OCI-LY7 (cell line): ENCODE measurements around the gene NDEL1. TPM values are rescaled to one million over a fixed set of nuclear protein-coding genes. Genes with fewer than 3 reads are reported as not detected.

Source experiments
- BruUV-seq: library from RNA; stranded (reverse); fragments of 400-500 nt; replicated peaks from 2 replicates; lab custom pipeline; 2021; lab: Mats Ljungman, UMichigan
- CTCF ChIA-PET: fragments of 300-600 bp; sonication (Branson Sonifier 250); formaldehyde crosslinking; loops from one replicate; lab custom pipeline; 2022; ENCODE audit warnings: antibody characterized with exemption; ENCODE audit not compliant: unreplicated experiment; lab: Charles Lee
- POLR2A ChIA-PET: fragments of 300-600 bp; sonication (Branson Sonifier 250); formaldehyde crosslinking; loops from one replicate; lab custom pipeline; 2022; ENCODE audit warnings: antibody characterized with exemption; lab: Charles Lee
- DNase-seq: peaks from one replicate; pipeline ENCODE4 v3.0.0-alpha.2; 2015; ENCODE audit warnings: low spot score
- H2AFZ ChIP-seq: fragments of 200-600 bp; sonication (generic), shearing (Covaris generic); 2 replicates; pipeline ENCODE4 v1.6.1; 2014; ENCODE audit warnings: mild to moderate bottlenecking, antibody characterized with exemption, low read length, moderate library complexity
- H3K27ac ChIP-seq: fragments of 200-600 bp; sonication (generic); 2 replicates; pipeline ENCODE4 v1.5.1; 2014; ENCODE audit warnings: mixed run types, low read depth, mild to moderate bottlenecking, moderate library complexity, low read length, inconsistent platforms; ENCODE audit not compliant: poor library complexity, severe bottlenecking
- H3K36me3 ChIP-seq: fragments of 200-600 bp; sonication (generic); 2 replicates; pipeline ENCODE4 v1.6.1; 2014; ENCODE audit warnings: mild to moderate bottlenecking, antibody characterized with exemption, low read length, moderate library complexity, mixed read lengths; ENCODE audit not compliant: insufficient read depth
- H3K4me1 ChIP-seq: fragments of 200-600 bp; sonication (generic); 2 replicates; pipeline ENCODE4 v1.5.1; 2014; ENCODE audit warnings: mild to moderate bottlenecking, low read length; ENCODE audit not compliant: insufficient read depth, poor library complexity, severe bottlenecking
- H3K4me2 ChIP-seq: fragments of 200-600 bp; sonication (generic); 2 replicates; pipeline ENCODE4 v1.6.1; 2014; ENCODE audit warnings: mild to moderate bottlenecking, low read length
- H3K4me3 ChIP-seq: fragments of 200-600 bp; sonication (generic); 2 replicates; pipeline ENCODE4 v1.5.1; 2014; ENCODE audit warnings: mild to moderate bottlenecking, low read depth, low read length; ENCODE audit not compliant: poor library complexity, severe bottlenecking
- H3K79me2 ChIP-seq: fragments of 200-600 bp; sonication (generic); 2 replicates; pipeline ENCODE4 v1.6.1; 2016; ENCODE audit warnings: low read depth, mild to moderate bottlenecking, low read length, moderate library complexity, mixed read lengths; ENCODE audit not compliant: insufficient read depth
- H3K9me2 ChIP-seq: fragments of 200-600 bp; sonication (generic); 2 replicates; pipeline ENCODE4 v1.6.1; 2016; ENCODE audit warnings: mild to moderate bottlenecking, low read length, mixed read lengths; ENCODE audit not compliant: insufficient read depth
- H3K9me3 ChIP-seq: fragments of 200-600 bp; sonication (generic); 2 replicates; pipeline ENCODE4 v1.6.1; 2014; ENCODE audit warnings: mild to moderate bottlenecking, mixed run types, low read length, mixed read lengths
- H4K20me1 ChIP-seq: fragments of 200-600 bp; sonication (generic); 2 replicates; pipeline ENCODE4 v1.6.1; 2014; ENCODE audit warnings: mild to moderate bottlenecking, antibody characterized with exemption, low read length, moderate library complexity, mixed read lengths; ENCODE audit not compliant: insufficient read depth
- EZH2phosphoT487 ChIP-seq: fragments of 200-600 bp; sonication (generic); IDR thresholded peaks from 2 replicates; pipeline ENCODE4 v1.6.1; 2018; ENCODE audit warnings: low read depth, borderline replicate concordance, mild to moderate bottlenecking, mixed run types, antibody characterized with exemption, low read length, moderate library complexity, mixed read lengths
- intact Hi-C: fragments of 100-400 bp; cut with micrococcal nuclease; formaldehyde crosslinking; loops from one replicate; pipeline ENCODE4 v1.10.0; 2022; ENCODE audit not compliant: unreplicated experiment
- total RNA-seq, 2 experiments: library from RNA; depleted of rRNA in 1 of 2; stranded (reverse); fragments of >200 nt in 1 of 2; shearing (Covaris generic) in 1 of 2; gene quantifications; 2 replicates each; pipeline ENCODE4 v1.2.3, GENCODE V29; 2014 to 2022
- TF ChIP-seq, protein P1 (sequence below): fragments of 200-600 bp; sonication (generic); conservative IDR thresholded peaks from 2 replicates; pipeline ENCODE4 v1.5.1; 2014; ENCODE audit warnings: mild to moderate bottlenecking, antibody characterized with exemption, low read length, moderate library complexity, mixed read lengths

Gene NDEL1
- total RNA-seq, 2 experiments from 2014 or later = 37.9 to 65.7 TPM

DNA sequence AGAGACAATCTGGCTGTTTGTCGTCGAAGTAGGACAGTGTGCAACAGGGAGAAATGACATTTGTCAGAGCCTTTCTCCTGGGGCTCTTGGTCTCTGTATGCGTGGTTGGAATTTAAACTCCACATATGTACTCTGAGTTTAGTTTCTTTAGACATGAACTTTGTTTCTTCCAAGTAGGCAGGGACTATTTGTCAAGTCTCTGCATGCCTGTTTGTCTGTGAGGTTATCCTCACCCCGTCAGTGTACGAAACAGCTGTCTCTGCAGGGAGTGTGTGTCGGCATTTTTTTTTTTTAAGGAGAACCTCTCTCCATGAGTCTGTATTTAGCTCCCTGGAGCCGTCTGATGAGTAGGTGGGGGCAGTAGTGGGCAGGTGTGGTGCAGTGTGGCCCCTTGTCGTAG lies 29.7 kb downstream of the NDEL1 start:
- no peak for TF ChIP-seq EZH2phosphoT487
- TF ChIP-seq, protein P1, sequence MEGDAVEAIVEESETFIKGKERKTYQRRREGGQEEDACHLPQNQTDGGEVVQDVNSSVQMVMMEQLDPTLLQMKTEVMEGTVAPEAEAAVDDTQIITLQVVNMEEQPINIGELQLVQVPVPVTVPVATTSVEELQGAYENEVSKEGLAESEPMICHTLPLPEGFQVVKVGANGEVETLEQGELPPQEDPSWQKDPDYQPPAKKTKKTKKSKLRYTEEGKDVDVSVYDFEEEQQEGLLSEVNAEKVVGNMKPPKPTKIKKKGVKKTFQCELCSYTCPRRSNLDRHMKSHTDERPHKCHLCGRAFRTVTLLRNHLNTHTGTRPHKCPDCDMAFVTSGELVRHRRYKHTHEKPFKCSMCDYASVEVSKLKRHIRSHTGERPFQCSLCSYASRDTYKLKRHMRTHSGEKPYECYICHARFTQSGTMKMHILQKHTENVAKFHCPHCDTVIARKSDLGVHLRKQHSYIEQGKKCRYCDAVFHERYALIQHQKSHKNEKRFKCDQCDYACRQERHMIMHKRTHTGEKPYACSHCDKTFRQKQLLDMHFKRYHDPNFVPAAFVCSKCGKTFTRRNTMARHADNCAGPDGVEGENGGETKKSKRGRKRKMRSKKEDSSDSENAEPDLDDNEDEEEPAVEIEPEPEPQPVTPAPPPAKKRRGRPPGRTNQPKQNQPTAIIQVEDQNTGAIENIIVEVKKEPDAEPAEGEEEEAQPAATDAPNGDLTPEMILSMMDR = no peak
- POLR2A ChIA-PET = no interaction called here
- no peaks in the 10 kb centered on the region for H3K9me3 ChIP-seq

DNA sequence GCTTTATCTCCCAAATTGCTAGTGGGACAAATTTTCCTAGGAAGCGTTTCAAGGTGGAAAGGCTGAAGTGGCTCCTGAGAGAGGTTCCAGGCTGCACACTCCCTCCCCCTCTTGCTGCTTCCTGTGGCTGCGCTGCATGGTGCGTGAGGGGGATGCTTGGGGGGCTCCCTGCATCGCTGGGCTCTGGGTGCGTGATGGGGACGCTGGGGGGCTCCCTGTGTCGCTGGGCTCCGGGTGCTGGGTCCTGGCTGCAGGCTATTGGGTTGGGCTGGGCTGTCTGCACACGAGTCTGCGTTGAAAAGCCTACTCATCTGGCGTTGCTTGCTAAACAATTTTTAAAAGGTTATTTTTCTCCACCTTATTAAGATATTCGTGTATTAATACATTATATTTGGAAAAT lies 30.1 kb downstream of the NDEL1 start:
- ChIA-PET POLR2A (no interaction called here), CTCF (no interaction called here)
- Histone ChIP-seq H3K4me1 (no peaks in the 10 kb centered on the region), H3K4me3 (no peak overlapping the region), H3K27ac (no peak overlapping the region), H3K9me3 (no peaks in the 10 kb centered on the region), H2AFZ (no peak overlapping the region), H3K9me2 (no peaks in the 10 kb centered on the region), H3K79me2 (no peaks in the 10 kb centered on the region), H3K36me3 (peaks cover 70% of the 10 kb centered on the region; the same call in 1 of the 2 replicates), H4K20me1 (no peaks in the 10 kb centered on the region), H3K4me2 (no peak overlapping the region)
- intact Hi-C loops = no loop called here
- no peak for DNase-seq
- TF ChIP-seq, protein P1 = no peak
- no peak for TF ChIP-seq EZH2phosphoT487
- no TSS peak for BruUV-seq

More for the DNA sequence above, 29.7 kb downstream of the NDEL1 start:
- H3K4me3 ChIP-seq = no peak overlapping the region
- BruUV-seq = no TSS peak
- CTCF ChIA-PET = no interaction called here
- no peak overlapping the region for H3K4me2 ChIP-seq
- no peak for DNase-seq
- H3K9me2 ChIP-seq = no peaks in the 10 kb centered on the region
- H3K27ac ChIP-seq = no peak overlapping the region
- H3K4me1 ChIP-seq = no peaks in the 10 kb centered on the region
- intact Hi-C loops = no loop called here
- peaks cover 74% of the 10 kb centered on the region for H3K36me3 ChIP-seq
- H4K20me1 ChIP-seq = no peaks in the 10 kb centered on the region
- no peak overlapping the region for H2AFZ ChIP-seq
- H3K79me2 ChIP-seq = no peaks in the 10 kb centered on the region

DNA sequence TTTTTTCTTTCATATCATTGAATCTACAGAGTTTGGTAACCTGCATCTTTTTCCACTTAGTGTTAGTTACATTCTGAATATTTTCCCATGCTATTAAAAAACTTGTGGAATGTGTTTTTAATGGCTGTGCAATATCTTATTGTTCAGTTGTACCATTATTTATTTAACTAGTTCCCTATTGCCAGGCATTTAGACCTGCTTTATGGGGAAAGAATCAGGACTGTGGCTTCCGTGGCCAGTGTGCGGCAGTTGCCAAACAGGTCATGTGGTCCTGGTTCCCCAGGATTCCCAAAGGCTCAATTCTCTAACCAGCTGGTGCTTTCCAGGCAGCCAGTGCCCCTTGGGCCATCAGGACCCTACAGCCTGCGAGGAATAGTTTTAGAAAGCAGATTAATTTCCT lies 30.8 kb downstream of the NDEL1 start:
- H3K79me2 ChIP-seq = no peaks in the 10 kb centered on the region
- intact Hi-C loops = no loop called here
- H2AFZ ChIP-seq = no peak overlapping the region
- DNase-seq = no peak
- POLR2A ChIA-PET = no interaction called here
- H3K36me3 ChIP-seq = peaks cover 67% of the 10 kb centered on the region; the same call in 1 of the 2 replicates
- no peaks in the 10 kb centered on the region for H3K4me1 ChIP-seq
- BruUV-seq = no TSS peak
- no peak overlapping the region for H3K4me3 ChIP-seq
- H3K4me2 ChIP-seq = no peak overlapping the region
- no peaks in the 10 kb centered on the region for H3K9me2 ChIP-seq
- CTCF ChIA-PET = no interaction called here
- no peaks in the 10 kb centered on the region for H4K20me1 ChIP-seq
- TF ChIP-seq, protein P1 = no peak
- TF ChIP-seq EZH2phosphoT487 = no peak
- no peaks in the 10 kb centered on the region for H3K9me3 ChIP-seq
- H3K27ac ChIP-seq = no peak overlapping the region
